ENCODE data around the gene ADAMTSL3. TPM values are rescaled to one million over a fixed set of nuclear protein-coding genes. Genes with fewer than 3 reads are reported as not detected.

Gene ADAMTSL3
- total RNA-seq, 2 experiments from 2014 or later = not detected

GRCh38 chr15:83844742-83845141, 190.8 kb downstream of the ADAMTSL3 start:
- Mint-ChIP-seq H3K9me3 (no peaks in the 10 kb centered on the region), H3K27ac (no peak overlapping the region)

GRCh38 chr15:83845230-83845629, 191.3 kb downstream of the ADAMTSL3 start:
- DNase-seq = no peak
- ChIA-PET CTCF (no interaction called here), POLR2A (no interaction called here)
- Mint-ChIP-seq H3K4me1 (no peaks in the 10 kb centered on the region), H3K27me3 (no peaks in the 10 kb centered on the region), H3K36me3 (ENCODE audit: low read depth) (no peaks in the 10 kb centered on the region), H3K4me3 (no peak overlapping the region), H3K27ac (no peak overlapping the region), H3K9me3 (no peaks in the 10 kb centered on the region)

More at GRCh38 chr15:83844742-83845141, 190.8 kb downstream of the ADAMTSL3 start:
- Mint-ChIP-seq H3K36me3 (ENCODE audit: low read depth) (no peaks in the 10 kb centered on the region), H3K4me1 (no peaks in the 10 kb centered on the region), H3K27me3 (no peaks in the 10 kb centered on the region), H3K4me3 (no peak overlapping the region)
- DNase-seq = no peak
- CTCF ChIA-PET = no interaction called here
- POLR2A ChIA-PET = no interaction called here

GRCh38 chr15:83846847-83847246, 192.9 kb downstream of the ADAMTSL3 start:
- no peaks in the 10 kb centered on the region for H3K4me1 Mint-ChIP-seq
- no peaks in the 10 kb centered on the region for H3K27me3 Mint-ChIP-seq
- CTCF ChIA-PET = no interaction called here
- H3K4me3 Mint-ChIP-seq = no peak overlapping the region
- DNase-seq = no peak
- no peaks in the 10 kb centered on the region for H3K9me3 Mint-ChIP-seq
- no peaks in the 10 kb centered on the region for H3K36me3 Mint-ChIP-seq (ENCODE audit: low read depth)
- no peak overlapping the region for H3K27ac Mint-ChIP-seq
- POLR2A ChIA-PET = no interaction called here

- no peaks in the 10 kb centered on the region for H3K4me1 Mint-ChIP-seq
- no peaks in the 10 kb centered on the region for H3K27me3 Mint-ChIP-seq
- H3K36me3 Mint-ChIP-seq (ENCODE audit: low read depth) = no peaks in the 10 kb centered on the region
- ChIA-PET POLR2A (no interaction called here), CTCF (no interaction called here)
- no peaks in the 10 kb centered on the region for H3K9me3 Mint-ChIP-seq
- H3K4me3 Mint-ChIP-seq = no peak overlapping the region
- H3K27ac Mint-ChIP-seq = no peak overlapping the region
- DNase-seq = no peak
These were observed 194.6 kb downstream of the ADAMTSL3 start for GRCh38 chr15:83848315-83849050.

GRCh38 chr15:83850015-83850414, 196.1 kb downstream of the ADAMTSL3 start:
- Mint-ChIP-seq H3K4me1 (no peaks in the 10 kb centered on the region), H3K27me3 (no peaks in the 10 kb centered on the region), H3K9me3 (no peaks in the 10 kb centered on the region), H3K4me3 (no peak overlapping the region), H3K27ac (no peak overlapping the region), H3K36me3 (ENCODE audit: low read depth) (no peaks in the 10 kb centered on the region)
- CTCF ChIA-PET = no interaction called here
- POLR2A ChIA-PET = no interaction called here
- DNase-seq = no peak

GRCh38 chr15:83850501-83851245, 196.8 kb downstream of the ADAMTSL3 start:
- H3K9me3 Mint-ChIP-seq = no peaks in the 10 kb centered on the region
- H3K36me3 Mint-ChIP-seq (ENCODE audit: low read depth) = no peaks in the 10 kb centered on the region
- H3K27me3 Mint-ChIP-seq = no peaks in the 10 kb centered on the region
- no peak overlapping the region for H3K4me3 Mint-ChIP-seq
- no peak overlapping the region for H3K27ac Mint-ChIP-seq
- no peak for DNase-seq
- ChIA-PET CTCF (no interaction called here), POLR2A (no interaction called here)
- no peaks in the 10 kb centered on the region for H3K4me1 Mint-ChIP-seq

- Mint-ChIP-seq H3K4me3 (no peak overlapping the region), H3K36me3 (ENCODE audit: low read depth) (no peaks in the 10 kb centered on the region), H3K4me1 (no peaks in the 10 kb centered on the region), H3K27me3 (no peaks in the 10 kb centered on the region), H3K9me3 (no peaks in the 10 kb centered on the region), H3K27ac (no peak overlapping the region)
- CTCF ChIA-PET = no interaction called here
- POLR2A ChIA-PET = no interaction called here
- DNase-seq = no peak
These were observed 199.3 kb downstream of the ADAMTSL3 start for GRCh38 chr15:83853232-83853631.

GRCh38 chr15:83854321-83854720, 200.4 kb downstream of the ADAMTSL3 start:
- no peak for DNase-seq
- Mint-ChIP-seq H3K27me3 (no peaks in the 10 kb centered on the region), H3K36me3 (ENCODE audit: low read depth) (no peaks in the 10 kb centered on the region), H3K27ac (no peak overlapping the region), H3K9me3 (no peaks in the 10 kb centered on the region), H3K4me3 (no peak overlapping the region), H3K4me1 (no peaks in the 10 kb centered on the region)
- POLR2A ChIA-PET = no interaction called here
- CTCF ChIA-PET = no interaction called here

- Mint-ChIP-seq H3K27ac (no peak overlapping the region), H3K9me3 (no peaks in the 10 kb centered on the region), H3K4me1 (no peaks in the 10 kb centered on the region), H3K4me3 (no peak overlapping the region), H3K36me3 (ENCODE audit: low read depth) (no peaks in the 10 kb centered on the region), H3K27me3 (no peaks in the 10 kb centered on the region)
- ChIA-PET POLR2A (no interaction called here), CTCF (interaction anchor here (0.6 kb wide), 1 partner anchor 17 kb away, joined by 3 read pairs; no protein-coding TSS in a partner anchor)
- no peak for DNase-seq
These were observed 201.2 kb downstream of the ADAMTSL3 start for GRCh38 chr15:83854950-83855707.

- Mint-ChIP-seq H3K27ac (no peak overlapping the region), H3K27me3 (no peaks in the 10 kb centered on the region), H3K4me1 (no peaks in the 10 kb centered on the region), H3K36me3 (ENCODE audit: low read depth) (no peaks in the 10 kb centered on the region), H3K4me3 (no peak overlapping the region), H3K9me3 (no peaks in the 10 kb centered on the region)
- ChIA-PET POLR2A (no interaction called here), CTCF (interaction anchor here (0.6 kb wide), 1 partner anchor 18 kb away, joined by 3 read pairs; no protein-coding TSS in a partner anchor)
- DNase-seq = no peak
These were observed 202.0 kb downstream of the ADAMTSL3 start for GRCh38 chr15:83855956-83856355.

GRCh38 chr15:83858820-83859505, 205.0 kb downstream of the ADAMTSL3 start:
- CTCF ChIA-PET = no interaction called here
- Mint-ChIP-seq H3K27ac (no peak overlapping the region), H3K9me3 (no peaks in the 10 kb centered on the region), H3K36me3 (ENCODE audit: low read depth) (no peaks in the 10 kb centered on the region), H3K4me1 (no peaks in the 10 kb centered on the region), H3K27me3 (no peaks in the 10 kb centered on the region), H3K4me3 (no peak overlapping the region)
- DNase-seq = no peak
- POLR2A ChIA-PET = no interaction called here

- H3K27me3 Mint-ChIP-seq = no peaks in the 10 kb centered on the region
- H3K27ac Mint-ChIP-seq = no peak overlapping the region
- H3K4me3 Mint-ChIP-seq = no peak overlapping the region
- H3K9me3 Mint-ChIP-seq = no peaks in the 10 kb centered on the region
- H3K4me1 Mint-ChIP-seq = no peaks in the 10 kb centered on the region
- CTCF ChIA-PET = no interaction called here
- POLR2A ChIA-PET = no interaction called here
- H3K36me3 Mint-ChIP-seq (ENCODE audit: low read depth) = no peaks in the 10 kb centered on the region
- no peak for DNase-seq
These were observed 212.8 kb downstream of the ADAMTSL3 start for GRCh38 chr15:83866692-83867091.

- Mint-ChIP-seq H3K27me3 (no peaks in the 10 kb centered on the region), H3K9me3 (no peaks in the 10 kb centered on the region), H3K36me3 (ENCODE audit: low read depth) (no peaks in the 10 kb centered on the region), H3K27ac (no peak overlapping the region), H3K4me1 (no peaks in the 10 kb centered on the region), H3K4me3 (no peak overlapping the region)
- no peak for DNase-seq
- POLR2A ChIA-PET = no interaction called here
- CTCF ChIA-PET = no interaction called here
These were observed 215.4 kb downstream of the ADAMTSL3 start for GRCh38 chr15:83869341-83869740.
